Thoracic aorta (tissue), 2 donors: ENCODE measurements around the gene PIAS1. TPM values are rescaled to one million over a fixed set of nuclear protein-coding genes. Genes with fewer than 3 reads are reported as not detected.

ENCODE experiments used
- ATAC-seq: fragments of 150-250 bp; one replicate; pipeline ENCODE4 v1.8.0; 2017; ENCODE audit warnings: low read depth; ENCODE audit not compliant: insufficient number of reproducible peaks, low FRiP score
- DNase-seq: peaks from one replicate; pipeline ENCODE4 v3.0.0-alpha.2; 2020; ENCODE audit warnings: low spot score
- H3K27ac ChIP-seq, 2 donors: fragments of 200-600 bp; sonication (generic); 1 replicate in 1 of 2; 2 replicates in 1 of 2; pipeline ENCODE4 v1.5.1; 2016; ENCODE audit warnings: mild to moderate bottlenecking in 2 of 2, moderate library complexity in 2 of 2
- H3K27me3 ChIP-seq: fragments of 200-600 bp; sonication (generic); replicated peaks from 2 replicates; pipeline ENCODE4 v1.6.0; 2016; ENCODE audit warnings: mild to moderate bottlenecking; ENCODE audit not compliant: insufficient read depth
- H3K36me3 ChIP-seq: fragments of 200-600 bp; sonication (generic); one replicate; pipeline ENCODE4 v1.5.1; 2016
- H3K4me1 ChIP-seq, 2 donors: fragments of 200-600 bp; sonication (generic); 1 replicate in 1 of 2; 2 replicates in 1 of 2; pipeline versions ENCODE4 v1.5.1 to v1.6.0; 2016; ENCODE audit warnings: low read depth in 2 of 2, mild to moderate bottlenecking in 1 of 2; ENCODE audit not compliant: control insufficient read depth in 1 of 2
- H3K4me3 ChIP-seq: fragments of 200-600 bp; sonication (generic); 2 replicates; pipeline ENCODE4 v1.5.1; 2016; ENCODE audit warnings: mild to moderate bottlenecking
- H3K9me3 ChIP-seq: fragments of 200-600 bp; sonication (generic); 2 replicates; pipeline ENCODE4 v1.5.1; 2016
- total RNA-seq, 2 donors: library from RNA; depleted of rRNA; stranded (reverse); fragments of >200 nt; gene quantifications; one replicate each; pipeline versions ENCODE4 v1.1.0 to v1.2.3, GENCODE V29; 2016
- TF ChIP-seq, protein P1 (sequence below): fragments of 200-600 bp; sonication (generic); IDR thresholded peaks from one replicate; pipeline ENCODE4 v1.5.1; 2019; ENCODE audit warnings: antibody characterized with exemption

The PIAS1 gene
- total RNA-seq, 2 donors from 2014 or later = 45.1 to 74.1 TPM

DNA sequence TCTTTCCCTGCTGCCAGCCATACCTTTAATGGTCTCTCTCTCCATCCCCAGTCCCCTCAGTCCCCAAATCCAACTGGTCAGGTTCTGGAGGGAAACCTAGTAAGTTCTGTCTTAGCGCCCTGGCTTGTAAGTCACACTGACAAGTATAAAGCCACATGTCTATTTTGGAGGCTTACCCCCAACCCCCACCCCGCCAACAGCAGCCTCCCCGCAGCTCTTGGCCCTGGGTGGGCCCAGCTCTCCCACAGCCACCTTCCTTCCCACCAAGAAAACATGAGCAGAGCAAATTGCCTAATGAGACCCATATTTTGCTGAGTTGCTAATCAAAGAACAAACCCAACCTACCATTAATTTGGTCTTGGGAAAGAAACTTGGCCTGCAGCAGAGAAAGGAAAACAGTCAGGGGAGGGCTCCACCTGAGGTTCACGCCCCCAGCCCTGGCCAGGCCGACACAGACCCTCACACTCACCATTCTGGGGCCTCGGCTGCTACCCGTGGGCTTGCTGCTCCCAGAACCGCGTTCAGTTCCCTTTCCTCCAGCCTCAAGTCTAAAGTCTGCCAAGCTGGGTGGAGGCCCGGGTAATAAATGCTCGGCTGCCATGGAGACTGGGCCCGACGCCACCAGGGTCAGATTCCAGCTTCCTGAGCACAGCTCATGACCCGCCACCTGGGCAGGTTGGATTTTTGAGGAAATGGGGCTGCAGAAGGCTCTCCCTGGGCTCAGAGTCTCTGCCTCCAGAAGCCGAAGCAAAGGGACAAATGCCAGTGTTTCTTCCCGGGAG, 150.9 kb downstream of the PIAS1 start, which contains the start of gene CALML4:
TSS of gene CALML4 (minus strand) at position 557 of the 782 bp plus-strand sequence. CDS start at position 472, 85 bp downstream.
- Histone ChIP-seq H3K27me3 (no peaks in the 10 kb centered on the region), H3K4me3 (peak within 1 kb of the TSS; percentile 44), H3K9me3 (no peaks in the 10 kb centered on the region), H3K36me3 (no peaks in the 10 kb centered on the region), H3K27ac (peak within 1 kb of the TSS in 1 of 2 donors; percentile 22), H3K4me1 (peaks cover 0 to 25% of the 10 kb centered on the region in 2 donors)
- DNase-seq (no peak), ATAC-seq (no peak)
- TF ChIP-seq, protein P1, sequence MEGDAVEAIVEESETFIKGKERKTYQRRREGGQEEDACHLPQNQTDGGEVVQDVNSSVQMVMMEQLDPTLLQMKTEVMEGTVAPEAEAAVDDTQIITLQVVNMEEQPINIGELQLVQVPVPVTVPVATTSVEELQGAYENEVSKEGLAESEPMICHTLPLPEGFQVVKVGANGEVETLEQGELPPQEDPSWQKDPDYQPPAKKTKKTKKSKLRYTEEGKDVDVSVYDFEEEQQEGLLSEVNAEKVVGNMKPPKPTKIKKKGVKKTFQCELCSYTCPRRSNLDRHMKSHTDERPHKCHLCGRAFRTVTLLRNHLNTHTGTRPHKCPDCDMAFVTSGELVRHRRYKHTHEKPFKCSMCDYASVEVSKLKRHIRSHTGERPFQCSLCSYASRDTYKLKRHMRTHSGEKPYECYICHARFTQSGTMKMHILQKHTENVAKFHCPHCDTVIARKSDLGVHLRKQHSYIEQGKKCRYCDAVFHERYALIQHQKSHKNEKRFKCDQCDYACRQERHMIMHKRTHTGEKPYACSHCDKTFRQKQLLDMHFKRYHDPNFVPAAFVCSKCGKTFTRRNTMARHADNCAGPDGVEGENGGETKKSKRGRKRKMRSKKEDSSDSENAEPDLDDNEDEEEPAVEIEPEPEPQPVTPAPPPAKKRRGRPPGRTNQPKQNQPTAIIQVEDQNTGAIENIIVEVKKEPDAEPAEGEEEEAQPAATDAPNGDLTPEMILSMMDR = no peak

DNA sequence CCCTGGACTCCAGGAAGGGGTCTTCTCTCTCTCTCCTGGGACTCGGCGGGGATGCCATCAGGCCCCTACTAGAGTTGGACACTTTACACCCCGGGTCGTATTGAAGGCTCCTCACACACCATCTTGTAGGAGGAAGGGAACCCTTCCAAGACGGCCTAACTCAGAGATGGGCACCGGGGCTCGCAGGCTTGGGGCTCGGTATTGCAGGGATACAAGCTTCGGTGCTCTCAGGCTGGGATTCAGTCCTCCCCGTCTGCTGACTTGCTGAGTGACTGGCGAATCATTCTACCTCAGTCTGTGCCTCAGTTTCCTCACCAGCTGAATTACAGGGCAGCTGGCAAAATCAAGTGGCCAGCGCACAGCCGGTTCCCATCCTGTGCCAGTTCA, 151.4 kb downstream of the PIAS1 start:
- TF ChIP-seq, protein P1 = no peak
- Histone ChIP-seq H3K27me3 (no peaks in the 10 kb centered on the region), H3K36me3 (no peaks in the 10 kb centered on the region), H3K27ac (peak overlapping the region in 1 of 2 donors; percentile 22), H3K9me3 (no peaks in the 10 kb centered on the region), H3K4me1 (peaks cover 0 to 24% of the 10 kb centered on the region in 2 donors), H3K4me3 (peak overlapping the region; percentile 44)
- DNase-seq (no peak), ATAC-seq (no peak)

DNA sequence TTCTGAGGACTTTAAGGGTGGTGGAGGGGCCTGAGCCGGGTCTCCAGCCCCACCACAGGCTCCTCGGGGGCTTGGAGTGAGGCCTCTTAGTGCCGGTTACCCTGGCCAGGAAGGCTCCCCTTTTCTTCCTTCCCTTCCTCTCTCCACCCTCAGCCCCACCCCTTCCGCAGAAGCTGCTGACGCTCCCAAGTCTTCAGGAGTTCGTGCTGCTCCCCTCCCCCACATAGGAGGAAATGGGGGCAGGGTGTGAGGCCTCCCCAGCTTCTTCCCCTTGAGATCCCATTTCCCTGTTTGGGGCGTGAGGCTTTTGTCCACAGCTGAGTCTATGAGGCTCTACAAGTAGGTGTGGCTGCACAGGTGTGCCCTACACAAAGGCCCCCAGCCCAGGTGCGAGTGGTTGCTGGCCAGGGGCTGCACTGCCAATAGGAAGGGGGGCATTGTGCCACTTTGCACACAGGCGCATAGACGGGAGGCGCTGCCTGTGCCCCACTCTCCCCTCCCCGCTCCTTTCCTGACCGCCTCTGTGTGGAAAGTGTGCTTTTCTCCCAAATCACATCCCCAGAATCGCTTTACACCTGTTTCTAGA, 151.9 kb downstream of the PIAS1 start:
- Histone ChIP-seq H3K27ac (peak overlapping the region in 1 of 2 donors; percentile 22), H3K36me3 (no peaks in the 10 kb centered on the region), H3K4me3 (peak overlapping the region; percentile 44), H3K4me1 (peaks cover 0 to 27% of the 10 kb centered on the region in 2 donors), H3K27me3 (no peaks in the 10 kb centered on the region), H3K9me3 (no peaks in the 10 kb centered on the region)
- TF ChIP-seq, protein P1 = no peak
- DNase-seq (no peak), ATAC-seq (no peak)

DNA sequence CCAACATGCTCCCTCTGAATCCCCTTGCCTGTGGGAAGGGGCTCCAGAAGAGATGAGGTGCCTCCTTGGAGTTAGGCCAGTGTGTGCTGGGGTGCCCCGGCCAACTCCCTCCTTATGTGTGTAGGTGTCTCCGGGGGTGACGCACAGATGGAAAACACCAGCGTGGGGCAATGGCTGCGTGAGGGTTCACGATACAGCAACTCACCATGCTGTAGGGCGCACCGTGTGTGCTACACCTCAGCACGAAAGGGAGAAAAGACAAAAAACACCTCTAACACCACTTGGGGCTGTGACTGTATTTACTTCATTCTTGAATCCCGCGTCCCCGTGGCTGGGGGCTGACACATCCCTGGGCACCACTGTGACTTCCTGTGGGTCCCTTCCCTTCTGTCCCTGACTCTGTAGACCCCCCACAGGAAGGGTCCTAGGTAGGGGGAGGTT, 152.6 kb downstream of the PIAS1 start:
- Histone ChIP-seq H3K27ac (no peak overlapping the region), H3K36me3 (no peaks in the 10 kb centered on the region), H3K27me3 (no peaks in the 10 kb centered on the region), H3K4me3 (no peak overlapping the region), H3K9me3 (no peaks in the 10 kb centered on the region), H3K4me1 (peaks cover 0 to 30% of the 10 kb centered on the region in 2 donors)
- TF ChIP-seq, protein P1 = no peak
- DNase-seq (no peak), ATAC-seq (no peak)

DNA sequence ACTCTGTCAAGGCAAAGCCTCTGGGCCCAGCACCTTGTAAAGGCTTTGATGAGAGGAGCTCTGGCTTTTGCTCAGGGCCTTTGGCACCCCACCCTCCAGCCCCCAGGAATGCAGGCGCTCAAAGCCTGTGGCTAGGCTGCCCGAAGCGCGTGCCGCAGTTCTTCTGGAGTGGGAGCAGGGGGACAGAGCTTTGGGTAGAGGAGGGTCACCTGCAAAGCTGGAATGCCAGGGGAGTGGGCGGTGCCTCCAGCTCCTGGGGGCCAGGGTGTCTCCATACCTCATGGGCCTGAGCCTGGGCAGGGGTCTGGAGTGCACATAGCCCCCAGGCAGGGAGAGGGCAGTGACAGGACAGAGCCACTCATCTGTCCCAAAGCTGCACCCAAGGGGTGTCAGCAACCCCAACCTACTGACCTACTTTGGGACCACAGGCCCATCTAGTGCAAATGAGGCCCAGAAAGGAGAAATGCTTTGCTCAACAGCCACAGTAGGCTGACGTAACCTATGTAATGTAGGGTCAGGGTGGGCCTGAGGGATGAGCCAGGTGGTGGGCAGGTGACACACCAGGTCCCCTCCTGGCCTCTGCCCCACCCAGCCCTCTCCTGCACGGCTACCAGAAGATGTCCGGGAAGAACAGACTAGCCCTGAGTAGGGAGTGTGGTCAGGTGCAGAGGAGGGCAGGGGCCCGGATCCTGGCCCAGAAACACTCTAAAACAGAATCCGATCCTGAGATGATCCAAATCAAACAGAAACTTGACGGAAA, 153.2 kb downstream of the PIAS1 start:
- no peak for ATAC-seq
- Histone ChIP-seq H3K27me3 (no peaks in the 10 kb centered on the region), H3K4me3 (no peak overlapping the region), H3K36me3 (no peaks in the 10 kb centered on the region), H3K27ac (no peak overlapping the region), H3K9me3 (no peaks in the 10 kb centered on the region), H3K4me1 (peaks cover 0 to 30% of the 10 kb centered on the region in 2 donors)
- no peak for DNase-seq
- TF ChIP-seq, protein P1 = no peak
